H9 (cell line): ENCODE results near the gene ITPK1. TPM values are rescaled to one million over a fixed set of nuclear protein-coding genes. Genes with fewer than 3 reads are reported as not detected.

Experiments
- DNase-seq: peaks from one replicate; pipeline ENCODE4 v3.0.0-alpha.2; 2017
- H2AFZ ChIP-seq: one replicate; pipeline ENCODE4 v1.6.1; 2013; ENCODE audit warnings: mild to moderate bottlenecking, low read length, control low read depth, moderate library complexity
- H2AK5ac ChIP-seq: 2 replicates; pipeline ENCODE4 v1.6.1; 2013; ENCODE audit warnings: low read length, control low read depth, mixed read lengths; ENCODE audit not compliant: insufficient read length
- H2BK120ac ChIP-seq: one replicate; pipeline ENCODE4 v1.6.1; 2013; ENCODE audit warnings: low read depth, mild to moderate bottlenecking, low read length, control low read depth, inconsistent platforms; ENCODE audit not compliant: poor library complexity, severe bottlenecking
- H2BK12ac ChIP-seq: 2 replicates; pipeline ENCODE4 v1.6.1; 2013; ENCODE audit warnings: low read length, control low read depth, mixed read lengths, low read depth; ENCODE audit not compliant: insufficient read length
- H2BK15ac ChIP-seq: 2 replicates; pipeline ENCODE4 v1.6.1; 2013; ENCODE audit warnings: low read depth, low read length, control low read depth
- H2BK20ac ChIP-seq: one replicate; pipeline ENCODE4 v1.6.1; 2013; ENCODE audit warnings: low read depth, mild to moderate bottlenecking, low read length, control low read depth, inconsistent platforms; ENCODE audit not compliant: poor library complexity, severe bottlenecking
- H2BK5ac ChIP-seq: 2 replicates; pipeline ENCODE4 v1.6.1; 2013; ENCODE audit warnings: low read length, control low read depth, mixed read lengths; ENCODE audit not compliant: insufficient read length
- H3K14ac ChIP-seq: 2 replicates; pipeline ENCODE4 v1.6.1; 2013; ENCODE audit warnings: low read length, control low read depth; ENCODE audit not compliant: insufficient read depth
- H3K18ac ChIP-seq: 2 replicates; pipeline ENCODE4 v1.6.1; 2013; ENCODE audit warnings: low read depth, mild to moderate bottlenecking, mixed read lengths, low read length, control low read depth; ENCODE audit not compliant: insufficient read length
- H3K23ac ChIP-seq: 2 replicates; pipeline ENCODE4 v1.6.1; 2013; ENCODE audit warnings: low read length, control low read depth, mixed read lengths, low read depth; ENCODE audit not compliant: insufficient read length
- H3K23me2 ChIP-seq: 2 replicates; pipeline ENCODE4 v1.6.1; 2013; ENCODE audit warnings: low read depth, mild to moderate bottlenecking, mixed read lengths, low read length, control low read depth; ENCODE audit not compliant: insufficient read length, poor library complexity, severe bottlenecking
- H3K27ac ChIP-seq: 2 replicates; pipeline ENCODE4 v1.5.1; 2013; ENCODE audit warnings: low read length, control low read depth, mixed read lengths, low read depth; ENCODE audit not compliant: insufficient read length
- H3K27me3 ChIP-seq: 2 replicates; pipeline ENCODE4 v1.6.1; 2013; ENCODE audit warnings: low read length, control low read depth, inconsistent platforms; ENCODE audit not compliant: insufficient read depth
- H3K4ac ChIP-seq: 2 replicates; pipeline ENCODE4 v1.6.1; 2013; ENCODE audit warnings: low read depth, mild to moderate bottlenecking, control low read depth, inconsistent platforms, low read length, moderate library complexity
- H3K4me1 ChIP-seq: 2 replicates; pipeline ENCODE4 v1.6.1; 2013; ENCODE audit warnings: low read length, control low read depth, inconsistent platforms; ENCODE audit not compliant: insufficient read depth
- H3K4me2 ChIP-seq: 2 replicates; pipeline ENCODE4 v1.6.1; 2013; ENCODE audit warnings: low read length, control low read depth, mixed read lengths; ENCODE audit not compliant: insufficient read length, insufficient read depth
- H3K56ac ChIP-seq: 2 replicates; pipeline ENCODE4 v1.6.1; 2013; ENCODE audit warnings: low read depth, mild to moderate bottlenecking, mixed read lengths, low read length, control low read depth; ENCODE audit not compliant: insufficient read length
- H3K79me1 ChIP-seq: 2 replicates; pipeline ENCODE4 v1.6.1; 2013; ENCODE audit warnings: low read depth, mild to moderate bottlenecking, moderate library complexity, low read length, control low read depth, inconsistent platforms; ENCODE audit not compliant: insufficient read depth, poor library complexity, severe bottlenecking
- H3K79me2 ChIP-seq: 2 replicates; pipeline ENCODE4 v1.6.1; 2013; ENCODE audit warnings: low read length, control low read depth, inconsistent platforms; ENCODE audit not compliant: insufficient read depth
- H3K9ac ChIP-seq: 2 replicates; pipeline ENCODE4 v1.6.1; 2013; ENCODE audit warnings: low read length, control low read depth, mixed read lengths; ENCODE audit not compliant: insufficient read length; ENCODE audit errors: extremely low read depth
- H3K9me3 ChIP-seq: one replicate; pipeline ENCODE4 v1.6.1; 2013; ENCODE audit warnings: low read depth, low read length, inconsistent platforms; ENCODE audit not compliant: control insufficient read depth
- H3T11ph ChIP-seq: one replicate; pipeline ENCODE4 v1.6.1; 2013; ENCODE audit warnings: mild to moderate bottlenecking, low read length, control low read depth, inconsistent platforms
- H4K20me1 ChIP-seq: one replicate; pipeline ENCODE4 v1.6.1; 2013; ENCODE audit not compliant: control insufficient read depth, insufficient read length, insufficient read depth
- H4K5ac ChIP-seq: 2 replicates; pipeline ENCODE4 v1.6.1; 2013; ENCODE audit warnings: low read depth, mild to moderate bottlenecking, mixed read lengths, low read length, control low read depth; ENCODE audit not compliant: insufficient read length
- H4K8ac ChIP-seq: replicated peaks from 2 replicates; pipeline ENCODE4 v1.6.1; 2013; ENCODE audit warnings: low read length, control low read depth, mixed read lengths, low read depth; ENCODE audit not compliant: insufficient read length
- H4K91ac ChIP-seq: 2 replicates; pipeline ENCODE4 v1.6.1; 2013; ENCODE audit warnings: low read depth, mild to moderate bottlenecking, moderate library complexity, mixed read lengths, low read length, control low read depth; ENCODE audit not compliant: insufficient read length
- H3K27ac Mint-ChIP-seq, 3 experiments: 2 replicates in 2 of 3; 3 replicates in 1 of 3; pipeline ENCODE4 v1.8.0; 2020 to 2021; ENCODE audit warnings: mixed read lengths in 3 of 3, mild to moderate bottlenecking in 1 of 3, moderate library complexity in 1 of 3
- H3K27me3 Mint-ChIP-seq: 2 replicates; pipeline ENCODE4 v1.8.0; 2021; ENCODE audit warnings: low read depth, mild to moderate bottlenecking, moderate library complexity, mixed read lengths
- H3K36me3 Mint-ChIP-seq, 3 experiments: 2 replicates in 2 of 3; 3 replicates in 1 of 3; pipeline ENCODE4 v1.8.0; 2020 to 2021; ENCODE audit warnings: low read depth in 3 of 3, mixed read lengths in 3 of 3; ENCODE audit not compliant: insufficient read depth in 1 of 3
- H3K4me1 Mint-ChIP-seq, 2 experiments: 2 replicates each; pipeline ENCODE4 v1.8.0; 2020; ENCODE audit warnings: mixed read lengths in 2 of 2
- H3K4me3 Mint-ChIP-seq, 2 experiments: 2 replicates in 1 of 2; 3 replicates in 1 of 2; pipeline ENCODE4 v1.8.0; 2020 to 2021; ENCODE audit warnings: mild to moderate bottlenecking in 2 of 2, mixed read lengths in 2 of 2, moderate library complexity in 1 of 2
- H3K9me3 Mint-ChIP-seq, 2 experiments: 2 replicates in 1 of 2; 3 replicates in 1 of 2; pipeline ENCODE4 v1.8.0; 2020; ENCODE audit warnings: mild to moderate bottlenecking in 2 of 2, mixed read lengths in 2 of 2, moderate library complexity in 1 of 2
- WGBS: extraction: QIAGEN DNeasy Blood & Tissue Kit; methylation state at CpG from one replicate; pipeline ENCODE4 v1.1.7; 2013; ENCODE audit warnings: missing lambda C conversion rate, low lambda C conversion rate, mixed read lengths; ENCODE audit not compliant: insufficient read length; ENCODE audit errors: extremely low coverage; 5-methylcytosine and 5-hydroxymethylcytosine counted together
- total RNA-seq: library from RNA; stranded (reverse); gene quantifications from 2 replicates; pipeline ENCODE4 v1.2.1, GENCODE V29; 2021
- TF ChIP-seq, protein P1 (sequence below): fragments of 200-600 bp; sonication (generic); conservative IDR thresholded peaks from 3 replicates; pipeline ENCODE4 v1.8.0; 2021; ENCODE audit warnings: antibody characterized with exemption, mild to moderate bottlenecking

The ITPK1 gene
- total RNA-seq, 1 experiment from 2014 or later: 92.7 TPM

- H3K4me2 ChIP-seq: no peak overlapping the region
- H3K4ac ChIP-seq: no peak overlapping the region
- H3K56ac ChIP-seq: no peak overlapping the region
- no peaks in the 10 kb centered on the region; the same call in 1 of the 2 replicates for H3K27me3 ChIP-seq
- H3K27me3 Mint-ChIP-seq: peaks cover 46% of the 10 kb centered on the region
- H2AFZ ChIP-seq: no peak overlapping the region
- H2BK20ac ChIP-seq: no peak overlapping the region
- no peak overlapping the region for H2AK5ac ChIP-seq
- peak overlapping the region in 1 of 2 experiments; percentile 54; a peak in 1 of 5 replicates for H3K4me3 Mint-ChIP-seq
- no peak overlapping the region for H3K27ac Mint-ChIP-seq
- H3K27ac ChIP-seq: no peak overlapping the region
- H2BK12ac ChIP-seq: no peak overlapping the region
- no peak overlapping the region for H3K23ac ChIP-seq
- H3K79me1 ChIP-seq: no peaks in the 10 kb centered on the region
- no peak overlapping the region for H4K8ac ChIP-seq
- H3K9me3 Mint-ChIP-seq: no peaks in the 10 kb centered on the region
- no peak overlapping the region for H4K5ac ChIP-seq
- H2BK15ac ChIP-seq: no peak overlapping the region
- H3K23me2 ChIP-seq: peaks cover 13% of the 10 kb centered on the region
- no peak overlapping the region for H3K9ac ChIP-seq
- H3K14ac ChIP-seq: no peak overlapping the region
- TF ChIP-seq, protein P1, sequence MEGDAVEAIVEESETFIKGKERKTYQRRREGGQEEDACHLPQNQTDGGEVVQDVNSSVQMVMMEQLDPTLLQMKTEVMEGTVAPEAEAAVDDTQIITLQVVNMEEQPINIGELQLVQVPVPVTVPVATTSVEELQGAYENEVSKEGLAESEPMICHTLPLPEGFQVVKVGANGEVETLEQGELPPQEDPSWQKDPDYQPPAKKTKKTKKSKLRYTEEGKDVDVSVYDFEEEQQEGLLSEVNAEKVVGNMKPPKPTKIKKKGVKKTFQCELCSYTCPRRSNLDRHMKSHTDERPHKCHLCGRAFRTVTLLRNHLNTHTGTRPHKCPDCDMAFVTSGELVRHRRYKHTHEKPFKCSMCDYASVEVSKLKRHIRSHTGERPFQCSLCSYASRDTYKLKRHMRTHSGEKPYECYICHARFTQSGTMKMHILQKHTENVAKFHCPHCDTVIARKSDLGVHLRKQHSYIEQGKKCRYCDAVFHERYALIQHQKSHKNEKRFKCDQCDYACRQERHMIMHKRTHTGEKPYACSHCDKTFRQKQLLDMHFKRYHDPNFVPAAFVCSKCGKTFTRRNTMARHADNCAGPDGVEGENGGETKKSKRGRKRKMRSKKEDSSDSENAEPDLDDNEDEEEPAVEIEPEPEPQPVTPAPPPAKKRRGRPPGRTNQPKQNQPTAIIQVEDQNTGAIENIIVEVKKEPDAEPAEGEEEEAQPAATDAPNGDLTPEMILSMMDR: no peak
- no peak overlapping the region for H2BK5ac ChIP-seq
- H3T11ph ChIP-seq: no peak overlapping the region
- peaks cover 23 to 26% of the 10 kb centered on the region in 2 experiments for H3K4me1 Mint-ChIP-seq
- peaks cover 0 to 5% (median 0%) of the 10 kb centered on the region in 3 experiments; a peak in 2 of 7 replicates for H3K36me3 Mint-ChIP-seq
- no CpG with 5 or more reads among the region's 6 CpGs for WGBS
- no peaks in the 10 kb centered on the region for H3K4me1 ChIP-seq
- peaks cover 7% of the 10 kb centered on the region for H4K20me1 ChIP-seq
- H3K79me2 ChIP-seq: no peaks in the 10 kb centered on the region
- H3K18ac ChIP-seq: no peak overlapping the region
- H2BK120ac ChIP-seq: no peak overlapping the region
- H4K91ac ChIP-seq: no peak overlapping the region
- H3K9me3 ChIP-seq: no peaks in the 10 kb centered on the region
- DNase-seq: no peak
These were observed 190.3 kb downstream of the ITPK1 start for GRCh38 chr14:92925446-92925845.
